HepG2 (cell line): ENCODE data around the gene CSNK2A2. TPM values are rescaled to one million over a fixed set of nuclear protein-coding genes. Genes with fewer than 3 reads are reported as not detected.

ENCODE experiments used
- ATAC-seq: fragments of 200-7000 bp; cut with Tn5 transposase; 3 replicates; pipeline ENCODE4 v1.9.1; 2020; ENCODE audit warnings: mild to moderate bottlenecking, moderate library complexity
- BruUV-seq: library from RNA; stranded (reverse); fragments of 400-500 nt; replicated peaks from 2 replicates; lab custom pipeline; 2021; lab: Mats Ljungman, UMichigan
- CTCF ChIA-PET: fragments of 300-600 bp; formaldehyde crosslinking; extraction: SDS; loops from one replicate; lab custom pipeline; 2021; ENCODE audit warnings: low total read pairs, inconsistent platforms, low intra/inter-chr PET ratio; lab: Yijun Ruan, JAX
- POLR2A ChIA-PET: fragments of 350-600 bp; sonication (Branson Sonifier 250); formaldehyde crosslinking; loops from one replicate; lab custom pipeline; 2020; ENCODE audit warnings: antibody characterized with exemption, inconsistent platforms; lab: Yijun Ruan, JAX
- DNase-seq: peaks from one replicate; pipeline ENCODE4 v3.0.0-alpha.2; 2015; ENCODE audit warnings: low spot score
- FAIRE-seq: peaks from 3 replicates; lab custom pipeline; 2011; peaks lifted over from hg19 to GRCh38; lab: Jason Lieb, UNC
- H2AFZ ChIP-seq: one replicate; pipeline ENCODE4 v1.6.1; 2011; ENCODE audit warnings: low read length, inconsistent platforms
- H3K27ac ChIP-seq: fragments of 300-600 bp; 3 replicates; pipeline ENCODE4 v1.8.0; 2011; ENCODE audit warnings: mixed run types, mild to moderate bottlenecking, mixed read lengths, low read length, inconsistent platforms; ENCODE audit not compliant: insufficient read depth; ENCODE audit errors: extremely low read length
- H3K27me3 ChIP-seq, 2 experiments: fragments of 200-600 bp in 1 of 2; 2 replicates in 1 of 2; 3 replicates in 1 of 2; pipeline versions ENCODE4 v1.6.0 to v1.8.0; 2011; ENCODE audit warnings: low read length in 2 of 2, mild to moderate bottlenecking in 2 of 2, moderate library complexity in 2 of 2, inconsistent platforms in 1 of 2; ENCODE audit not compliant: insufficient read depth in 2 of 2, control insufficient read depth in 1 of 2
- H3K36me3 ChIP-seq, 2 experiments: fragments of 200-600 bp in 1 of 2; replicated peaks in 1 of 2; 2 replicates in 1 of 2; 3 replicates in 1 of 2; pipeline versions ENCODE4 v1.5.1 to v1.8.0; 2011; ENCODE audit warnings: low read length in 2 of 2, inconsistent platforms in 1 of 2; ENCODE audit not compliant: insufficient read depth in 2 of 2, control insufficient read depth in 1 of 2
- H3K4me1 ChIP-seq: 2 replicates; pipeline ENCODE4 v1.5.1; 2012; ENCODE audit warnings: low read length, inconsistent platforms; ENCODE audit not compliant: insufficient read depth
- H3K4me2 ChIP-seq: 2 replicates; pipeline ENCODE4 v1.6.0; 2011; ENCODE audit warnings: low read depth, low read length, inconsistent platforms
- H3K4me3 ChIP-seq, 3 experiments: fragments of 200-600 bp in 1 of 3; sonication (generic), shearing (Covaris generic) in 1 of 3; replicated peaks in 1 of 3; 2 replicates each; pipeline ENCODE4 v1.5.1; 2011 to 2016; ENCODE audit warnings: low read length in 3 of 3, inconsistent platforms in 2 of 3, low read depth in 2 of 3, mild to moderate bottlenecking in 2 of 3, control low read depth in 1 of 3, mixed read lengths in 1 of 3; ENCODE audit not compliant: insufficient read depth in 1 of 3
- H3K79me2 ChIP-seq: one replicate; pipeline ENCODE4 v1.6.1; 2011; ENCODE audit warnings: low read length, inconsistent platforms; ENCODE audit not compliant: insufficient read depth
- H3K9ac ChIP-seq: 2 replicates; pipeline ENCODE4 v1.6.0; 2011; ENCODE audit warnings: mild to moderate bottlenecking, low read depth, low read length, inconsistent platforms; ENCODE audit not compliant: insufficient read depth
- H3K9me3 ChIP-seq: 2 replicates; pipeline ENCODE4 v1.5.1; 2012; ENCODE audit warnings: mild to moderate bottlenecking, low read length
- H4K20me1 ChIP-seq: 2 replicates; pipeline ENCODE4 v1.6.0; 2011; ENCODE audit warnings: inconsistent platforms, mild to moderate bottlenecking, low read length, moderate library complexity; ENCODE audit not compliant: insufficient read depth
- NRL ChIP-seq: sonication (generic); formaldehyde crosslinking; IDR thresholded peaks from 2 replicates; pipeline ENCODE4 v1.5.0; 2020; ENCODE audit warnings: missing genetic modification reagents, mild to moderate bottlenecking, moderate library complexity, borderline replicate concordance
- ZNF557 ChIP-seq: sonication (generic); formaldehyde crosslinking; IDR thresholded peaks from 2 replicates; pipeline ENCODE4 v1.4.0; 2020; ENCODE audit warnings: missing genetic modification reagents
- in situ Hi-C: cut with HindIII; loops from 2 replicates; pipeline ENCODE4 v1.10.0; 2017; ENCODE audit warnings: low pct_unique_long_range_greater_than_20kb; ENCODE audit not compliant: extremely low pct_ligation_motif_present
- intact Hi-C: fragments of 100-400 bp; cut with micrococcal nuclease; formaldehyde crosslinking; loops from one replicate; pipeline ENCODE4 v1.10.0; 2022; ENCODE audit not compliant: unreplicated experiment
- polyA plus RNA-seq, 8 experiments: library from polyadenylated mRNA; depleted of rRNA in 3 of 8; stranded (reverse) in 7 of 8; unstranded in 1 of 8; fragments of >200 nt; fragmentation: Illumina TruSeq in 4 of 8; extraction: Trizol in 4 of 8; gene quantifications; 2 replicates each; pipeline versions ENCODE4 v1.2.1 to v1.2.3, GENCODE V29; 2011 to 2016; ENCODE audit warnings: low read depth in 4 of 8, missing spikeins in 1 of 8, mixed read lengths in 1 of 8; ENCODE audit not compliant: insufficient read depth in 1 of 8
- total RNA-seq, 5 experiments: library from RNA; depleted of rRNA; stranded (reverse); fragments of >200 nt; fragmentation: Illumina TruSeq; extraction: Trizol; gene quantifications; 2 replicates each; pipeline ENCODE4 v1.2.3, GENCODE V29; 2016; ENCODE audit warnings: low read depth in 1 of 5
- TF ChIP-seq, protein P1 (sequence below): sonication (generic); formaldehyde crosslinking; IDR thresholded peaks from 2 replicates; pipeline ENCODE4 v1.4.0; 2020; ENCODE audit warnings: mild to moderate bottlenecking, missing genetic modification reagents
- TF ChIP-seq, protein P2 (sequence below): sonication (generic); formaldehyde crosslinking; IDR thresholded peaks from 2 replicates; pipeline ENCODE4 v1.8.1; 2022; ENCODE audit warnings: low read depth, mild to moderate bottlenecking, missing genetic modification reagents
- TF ChIP-seq, protein P3 (sequence below): IDR thresholded peaks from 2 replicates; pipeline ENCODE4 v1.6.1; 2016; ENCODE audit warnings: missing compliant biosample characterization, missing genetic modification reagents, borderline replicate concordance

CSNK2A2 gene
- total and polyA plus RNA-seq, 2 of the 13 experiments (the other 11 are each of a cell fraction or from before 2014, with no cell fraction given) = 46.4 to 56.9 TPM

DNA sequence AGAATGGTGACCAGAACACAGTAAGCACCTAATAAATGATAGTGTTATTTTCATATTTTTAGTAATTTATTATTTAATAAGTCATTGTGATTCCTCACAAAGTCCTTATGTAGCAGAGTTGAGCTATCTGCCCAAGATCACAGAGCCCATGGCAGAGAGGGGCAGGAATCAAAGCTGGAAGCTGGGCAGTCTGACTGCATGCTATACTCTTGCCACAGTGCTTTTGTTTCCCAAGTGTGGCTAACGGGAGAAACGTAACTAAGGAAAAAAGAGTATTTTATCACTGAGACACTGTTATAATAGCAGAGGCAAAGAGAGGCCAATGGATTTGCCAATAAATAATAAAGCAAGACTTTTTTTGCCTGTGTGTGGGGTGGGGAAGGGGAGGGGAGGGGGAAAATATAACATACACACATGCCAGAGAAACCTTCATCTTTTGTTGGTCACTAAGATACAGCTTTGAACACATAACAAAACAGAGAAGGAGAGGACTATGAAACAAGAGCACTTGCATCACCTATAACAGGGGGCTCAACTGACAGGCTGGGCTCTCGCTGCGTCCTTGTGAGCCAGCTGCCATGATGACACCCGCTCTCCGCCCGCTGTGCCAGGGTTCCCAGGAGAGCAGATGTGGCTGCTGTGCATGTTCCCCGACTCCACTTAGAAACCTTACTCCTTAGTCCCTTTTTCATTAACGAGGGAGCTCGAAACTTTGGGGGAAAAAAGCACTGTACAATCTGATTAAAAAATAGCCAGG lies 10.1 kb downstream of the CSNK2A2 start (continued):
- TF ChIP-seq, protein P1, sequence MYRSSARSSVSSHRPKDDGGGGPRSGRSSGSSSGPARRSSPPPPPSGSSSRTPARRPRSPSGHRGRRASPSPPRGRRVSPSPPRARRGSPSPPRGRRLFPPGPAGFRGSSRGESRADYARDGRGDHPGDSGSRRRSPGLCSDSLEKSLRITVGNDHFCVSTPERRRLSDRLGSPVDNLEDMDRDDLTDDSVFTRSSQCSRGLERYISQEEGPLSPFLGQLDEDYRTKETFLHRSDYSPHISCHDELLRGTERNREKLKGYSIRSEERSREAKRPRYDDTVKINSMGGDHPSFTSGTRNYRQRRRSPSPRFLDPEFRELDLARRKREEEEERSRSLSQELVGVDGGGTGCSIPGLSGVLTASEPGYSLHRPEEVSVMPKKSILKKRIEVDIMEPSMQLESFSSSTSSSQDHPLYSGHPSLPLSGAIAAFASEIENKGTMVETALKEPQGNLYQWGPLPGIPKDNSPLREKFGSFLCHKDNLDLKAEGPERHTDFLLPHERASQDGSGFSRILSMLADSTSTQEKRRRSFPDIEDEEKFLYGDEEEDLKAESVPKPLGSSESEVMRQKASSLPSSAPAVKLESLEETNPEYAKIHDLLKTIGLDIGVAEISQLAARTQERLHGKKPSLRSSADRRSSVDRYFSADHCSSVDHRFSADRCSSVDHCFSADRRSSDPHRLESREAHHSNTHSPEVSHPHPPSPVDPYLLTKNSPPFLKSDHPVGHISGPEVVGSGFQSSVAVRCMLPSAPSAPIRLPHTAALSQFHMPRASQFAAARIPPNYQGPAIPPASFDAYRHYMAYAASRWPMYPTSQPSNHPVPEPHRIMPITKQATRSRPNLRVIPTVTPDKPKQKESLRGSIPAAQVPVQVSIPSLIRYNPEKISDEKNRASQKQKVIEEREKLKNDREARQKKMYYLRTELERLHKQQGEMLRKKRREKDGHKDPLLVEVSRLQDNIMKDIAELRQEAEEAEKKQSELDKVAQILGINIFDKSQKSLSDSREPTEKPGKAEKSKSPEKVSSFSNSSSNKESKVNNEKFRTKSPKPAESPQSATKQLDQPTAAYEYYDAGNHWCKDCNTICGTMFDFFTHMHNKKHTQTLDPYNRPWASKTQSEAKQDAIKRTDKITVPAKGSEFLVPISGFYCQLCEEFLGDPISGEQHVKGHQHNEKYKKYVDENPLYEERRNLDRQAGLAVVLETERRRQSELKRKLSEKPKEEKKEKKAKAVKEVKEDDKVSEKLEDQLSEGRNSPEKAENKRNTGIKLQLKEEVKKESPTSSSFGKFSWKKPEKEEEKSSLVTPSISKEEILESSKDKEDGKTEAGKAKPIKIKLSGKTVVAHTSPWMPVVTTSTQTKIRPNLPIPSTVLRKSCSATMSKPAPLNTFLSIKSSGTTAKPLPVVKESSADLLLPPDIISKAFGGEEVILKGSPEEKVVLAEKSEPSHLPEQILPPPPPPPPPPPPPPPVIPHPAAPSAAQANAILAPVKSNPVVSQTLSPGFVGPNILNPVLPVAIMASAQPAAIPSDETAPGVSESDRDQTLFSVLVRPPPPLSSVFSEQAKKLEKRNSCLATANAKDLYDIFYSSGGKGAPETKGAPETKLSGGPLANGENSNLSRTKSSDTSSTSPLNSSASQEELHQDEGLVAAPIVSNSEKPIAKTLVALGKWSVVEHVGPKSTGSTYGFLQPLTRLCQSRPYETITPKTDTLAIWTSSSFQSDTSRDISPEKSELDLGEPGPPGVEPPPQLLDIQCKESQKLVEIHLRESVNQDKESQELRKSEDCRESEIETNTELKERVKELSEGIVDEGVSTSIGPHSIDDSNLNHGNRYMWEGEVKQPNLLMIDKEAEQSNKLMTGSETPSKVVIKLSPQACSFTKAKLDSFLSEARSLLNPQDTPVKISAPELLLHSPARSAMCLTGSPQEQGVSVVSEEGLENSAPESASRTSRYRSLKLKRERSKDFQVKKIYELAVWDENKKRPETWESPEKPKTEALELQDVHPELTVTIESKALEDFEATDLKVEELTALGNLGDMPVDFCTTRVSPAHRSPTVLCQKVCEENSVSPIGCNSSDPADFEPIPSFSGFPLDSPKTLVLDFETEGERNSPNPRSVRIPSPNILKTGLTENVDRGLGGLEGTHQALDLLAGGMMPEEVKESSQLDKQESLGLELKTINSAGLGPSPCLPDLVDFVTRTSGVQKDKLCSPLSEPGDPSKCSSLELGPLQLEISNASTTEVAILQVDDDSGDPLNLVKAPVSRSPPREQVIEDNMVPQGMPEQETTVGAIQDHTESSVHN (CRISPR knock-in tag) = no peak

DNA sequence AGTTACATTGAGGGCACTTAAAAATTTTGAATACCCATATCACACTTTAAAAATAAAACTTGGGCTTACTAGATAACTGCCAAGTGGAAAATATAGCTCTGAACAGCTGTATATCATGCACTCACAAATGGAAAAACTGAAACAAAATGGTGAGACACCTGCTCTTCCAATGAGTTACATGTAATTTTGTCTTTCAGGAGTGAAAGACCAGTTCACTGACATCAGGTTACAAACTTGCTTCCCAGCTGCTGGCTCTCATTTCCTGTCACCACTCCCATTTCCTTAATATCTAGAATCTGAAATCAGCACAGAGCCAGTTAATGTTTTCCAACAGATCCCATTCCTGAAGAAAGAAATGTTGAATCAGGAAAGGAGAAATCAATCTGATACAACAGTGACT lies 10.8 kb downstream of the CSNK2A2 start:
- ATAC-seq (no peak), DNase-seq (no peak), FAIRE-seq (no peak)
- Histone ChIP-seq H4K20me1 (0 out of 2 replicates have a peak, but pooled peaks cover 3% of the 10 kb centered on the region), H3K4me1 (no peaks in the 10 kb centered on the region), H3K9ac (no peak overlapping the region), H3K79me2 (peaks cover 17% of the 10 kb centered on the region), H3K4me3 (no peak overlapping the region), H2AFZ (no peak overlapping the region), H3K27ac (no peak overlapping the region), H3K36me3 (peaks cover 22 to 90% of the 10 kb centered on the region in 2 experiments), H3K27me3 (no peaks in the 10 kb centered on the region), H3K4me2 (no peak overlapping the region), H3K9me3 (no peaks in the 10 kb centered on the region)
- in situ Hi-C loops (no loop called here), intact Hi-C loops (no loop called here)
- BruUV-seq = no TSS peak
- ChIA-PET CTCF (no interaction called here), POLR2A (no interaction called here)
- TF ChIP-seq, protein P2, sequence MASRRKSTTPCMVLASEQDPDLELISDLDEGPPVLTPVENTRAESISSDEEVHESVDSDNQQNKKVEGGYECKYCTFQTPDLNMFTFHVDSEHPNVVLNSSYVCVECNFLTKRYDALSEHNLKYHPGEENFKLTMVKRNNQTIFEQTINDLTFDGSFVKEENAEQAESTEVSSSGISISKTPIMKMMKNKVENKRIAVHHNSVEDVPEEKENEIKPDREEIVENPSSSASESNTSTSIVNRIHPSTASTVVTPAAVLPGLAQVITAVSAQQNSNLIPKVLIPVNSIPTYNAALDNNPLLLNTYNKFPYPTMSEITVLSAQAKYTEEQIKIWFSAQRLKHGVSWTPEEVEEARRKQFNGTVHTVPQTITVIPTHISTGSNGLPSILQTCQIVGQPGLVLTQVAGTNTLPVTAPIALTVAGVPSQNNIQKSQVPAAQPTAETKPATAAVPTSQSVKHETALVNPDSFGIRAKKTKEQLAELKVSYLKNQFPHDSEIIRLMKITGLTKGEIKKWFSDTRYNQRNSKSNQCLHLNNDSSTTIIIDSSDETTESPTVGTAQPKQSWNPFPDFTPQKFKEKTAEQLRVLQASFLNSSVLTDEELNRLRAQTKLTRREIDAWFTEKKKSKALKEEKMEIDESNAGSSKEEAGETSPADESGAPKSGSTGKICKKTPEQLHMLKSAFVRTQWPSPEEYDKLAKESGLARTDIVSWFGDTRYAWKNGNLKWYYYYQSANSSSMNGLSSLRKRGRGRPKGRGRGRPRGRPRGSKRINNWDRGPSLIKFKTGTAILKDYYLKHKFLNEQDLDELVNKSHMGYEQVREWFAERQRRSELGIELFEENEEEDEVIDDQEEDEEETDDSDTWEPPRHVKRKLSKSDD = no peak
- no peak for TF ChIP-seq ZNF557 (CRISPR knock-in tag)
- TF ChIP-seq NRL (CRISPR knock-in tag) = no peak
- TF ChIP-seq, protein P3, sequence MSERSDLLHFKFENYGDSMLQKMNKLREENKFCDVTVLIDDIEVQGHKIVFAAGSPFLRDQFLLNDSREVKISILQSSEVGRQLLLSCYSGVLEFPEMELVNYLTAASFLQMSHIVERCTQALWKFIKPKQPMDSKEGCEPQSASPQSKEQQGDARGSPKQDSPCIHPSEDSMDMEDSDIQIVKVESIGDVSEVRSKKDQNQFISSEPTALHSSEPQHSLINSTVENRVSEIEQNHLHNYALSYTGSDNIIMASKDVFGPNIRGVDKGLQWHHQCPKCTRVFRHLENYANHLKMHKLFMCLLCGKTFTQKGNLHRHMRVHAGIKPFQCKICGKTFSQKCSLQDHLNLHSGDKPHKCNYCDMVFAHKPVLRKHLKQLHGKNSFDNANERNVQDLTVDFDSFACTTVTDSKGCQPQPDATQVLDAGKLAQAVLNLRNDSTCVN (CRISPR knock-in tag) = no peak
